Body of pancreas (tissue), 4 donors: ENCODE measurements around the gene TMEM98.

Source experiments
- CTCF ChIP-seq, 7 experiments: fragments of 450-650 bp in 4 of 7; fragments of 200-600 bp in 3 of 7; sonication (generic) in 3 of 7; IDR thresholded peaks; one replicate each; pipeline ENCODE4 v1.5.1; 2016 to 2019; ENCODE audit warnings: antibody characterized with exemption in 7 of 7
- POLR2A ChIP-seq, 3 donors: fragments of 450-650 bp; IDR thresholded peaks; one replicate each; pipeline ENCODE4 v1.6.1; 2016; ENCODE audit warnings: antibody characterized with exemption in 3 of 3, mild to moderate bottlenecking in 2 of 3

- TF ChIP-seq CTCF (IDR thresholded peaks at IDR 0.05) (no peak), POLR2A (IDR thresholded peaks at IDR 0.05) (no peak)
Measured at GRCh38 chr17:32894245-32894644, 33.7 kb upstream of the TMEM98 start.
